Stimulated activated CD8-positive, alpha-beta memory T cell treated with anti-CD3 and anti-CD28 coated beads, Interleukin-4, amount 100 ng/mL, for 1 hour (primary cell): ENCODE measurements around the gene HTR3D.
"Not testable (repeated sequence)": the region's sequence is repeated elsewhere in the genome, so short reads cannot be mapped to it uniquely, and the experiment has no call there.

ENCODE experiments used
- DNase-seq, 2 donors: peaks; one replicate each; pipeline ENCODE4 v3.0.0-alpha.2; 2020; ENCODE audit warnings: low read depth in 2 of 2, low spot score in 1 of 2

The HTR3D gene

DNA sequence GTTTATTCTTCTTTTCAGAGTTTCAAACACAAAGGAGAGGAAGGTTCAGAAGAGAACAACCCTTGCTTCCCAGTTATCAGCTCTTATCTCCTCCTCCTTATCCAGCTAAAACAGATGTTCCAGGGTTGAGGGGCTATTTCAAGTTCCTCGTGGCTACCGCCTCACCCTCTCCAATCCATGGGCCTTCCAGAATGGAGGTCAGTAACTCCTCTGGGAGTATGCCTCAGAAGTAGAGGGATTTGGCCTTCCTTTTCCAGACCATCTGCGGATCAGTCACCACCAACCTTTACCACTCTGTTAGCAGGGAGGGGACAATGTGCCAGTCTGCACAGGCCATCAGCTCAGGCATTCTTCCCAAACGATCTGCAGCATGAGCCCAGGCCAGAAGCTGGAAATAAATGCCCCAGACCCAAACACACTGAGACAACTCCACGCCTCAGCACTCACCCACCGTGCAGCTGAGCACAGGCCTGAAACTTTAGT, 36.1 kb downstream of the HTR3D start:
- DNase-seq = no peak

GRCh38 chr3:184068344-184068743, 36.8 kb downstream of the HTR3D start:
- no peak for DNase-seq

- not testable (repeated sequence) for DNase-seq
Measured at GRCh38 chr3:184071142-184071541, 39.6 kb downstream of the HTR3D start.

DNA sequence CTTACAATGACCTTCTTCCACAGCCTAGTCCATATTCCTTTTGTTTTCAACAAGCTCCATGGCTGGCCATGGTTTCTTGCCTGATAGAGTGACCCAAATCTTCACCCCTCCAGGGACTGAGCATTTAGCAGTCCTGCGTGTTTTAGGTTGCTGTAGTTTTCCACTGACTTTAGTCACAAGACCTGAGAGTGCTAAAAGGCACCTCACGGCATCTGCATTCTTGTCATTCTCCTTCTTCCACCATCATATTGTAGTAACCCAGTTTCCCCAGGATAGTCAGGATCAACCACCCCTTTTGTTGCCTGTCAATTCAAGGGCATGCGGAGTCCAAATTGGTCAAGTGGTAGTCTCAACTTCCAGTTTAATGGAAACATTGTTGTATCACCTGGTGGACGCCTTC, 42.1 kb downstream of the HTR3D start:
- no peak for DNase-seq

GRCh38 chr3:184075901-184076300, 44.4 kb downstream of the HTR3D start:
- DNase-seq = no peak

DNA sequence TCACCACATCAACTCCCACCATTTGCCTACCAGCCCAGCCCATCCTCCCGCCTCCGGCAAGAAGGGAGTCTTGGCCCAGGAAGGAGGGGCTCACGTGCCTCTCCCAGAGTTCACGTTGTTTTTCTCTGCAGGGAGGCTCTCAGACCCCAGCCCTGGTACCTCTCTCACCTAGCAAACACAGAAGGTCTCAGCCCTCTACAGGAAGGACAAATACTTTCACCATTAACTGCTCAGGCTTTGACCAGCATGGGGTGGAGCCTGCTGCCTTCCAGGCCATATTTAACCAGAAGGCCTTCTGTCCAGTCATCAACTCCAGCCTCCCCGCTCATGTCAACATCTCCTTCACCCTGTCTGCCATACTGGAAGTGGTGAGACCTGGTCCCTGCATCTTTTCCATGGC, 46.3 kb downstream of the HTR3D start:
- DNase-seq = no peak

- DNase-seq = no peak
Measured at GRCh38 chr3:184078851-184079250, 47.3 kb downstream of the HTR3D start.

GRCh38 chr3:184081116-184081830, 49.7 kb downstream of the HTR3D start:
- no peak for DNase-seq

GRCh38 chr3:184082034-184082433, 50.5 kb downstream of the HTR3D start:
- no peak for DNase-seq

DNA sequence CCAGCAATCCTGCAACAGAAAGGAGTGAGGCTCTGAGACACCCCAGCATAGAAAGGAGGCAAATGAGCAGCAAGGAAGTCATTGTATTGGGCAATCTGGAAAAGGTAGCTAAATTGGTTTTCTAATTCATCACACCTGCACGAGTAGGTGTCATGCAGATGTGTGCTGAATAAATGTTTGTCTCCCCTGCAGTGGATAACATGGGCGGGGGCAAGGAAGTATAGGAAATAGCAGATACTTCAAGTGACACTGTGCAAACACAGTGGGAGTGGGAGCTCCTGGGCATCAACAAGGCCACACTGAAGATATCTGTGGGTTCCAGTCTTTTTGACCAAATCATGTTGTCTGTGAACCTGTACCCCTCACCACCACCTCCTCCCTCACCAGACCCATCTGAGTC, 50.9 kb downstream of the HTR3D start:
- DNase-seq = no peak

GRCh38 chr3:184085389-184085852, 53.9 kb downstream of the HTR3D start:
- DNase-seq = no peak
